ENCODE results near the gene DRD2.

The DRD2 gene

GRCh38 chr11:113397212-113397611 is 78.0 kb downstream of the DRD2 start:
- no peak for FAIRE-seq

- no peak for FAIRE-seq
Measured at GRCh38 chr11:113396690-113397089, 78.5 kb downstream of the DRD2 start.

DNA sequence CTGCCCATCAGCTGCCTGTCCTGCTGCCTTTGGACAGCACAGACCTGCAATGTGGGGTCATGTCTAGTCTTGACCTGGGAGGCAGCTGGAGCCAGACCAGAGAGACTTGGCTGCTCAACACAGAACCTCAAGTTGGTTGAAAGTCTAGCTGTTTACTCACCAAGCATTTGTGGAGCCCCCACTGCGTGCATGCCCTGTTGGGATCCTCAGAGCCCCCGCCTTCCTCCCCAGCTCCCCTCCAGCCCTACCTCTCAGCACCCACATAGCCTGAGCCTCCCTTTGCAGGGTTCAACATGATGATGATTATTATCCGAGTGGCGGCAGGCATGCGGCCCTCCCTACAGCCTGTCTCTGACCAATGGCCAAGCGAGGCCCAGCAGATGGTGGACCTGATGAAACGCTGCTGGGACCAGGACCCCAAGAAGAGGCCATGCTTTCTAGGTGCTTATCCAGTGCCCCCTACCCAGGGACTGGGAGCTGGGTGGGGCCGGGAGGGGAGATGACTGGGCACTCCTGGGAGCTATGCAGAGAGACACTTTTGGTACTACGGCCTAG is 79.3 kb downstream of the DRD2 start:
- no peak for FAIRE-seq

DNA sequence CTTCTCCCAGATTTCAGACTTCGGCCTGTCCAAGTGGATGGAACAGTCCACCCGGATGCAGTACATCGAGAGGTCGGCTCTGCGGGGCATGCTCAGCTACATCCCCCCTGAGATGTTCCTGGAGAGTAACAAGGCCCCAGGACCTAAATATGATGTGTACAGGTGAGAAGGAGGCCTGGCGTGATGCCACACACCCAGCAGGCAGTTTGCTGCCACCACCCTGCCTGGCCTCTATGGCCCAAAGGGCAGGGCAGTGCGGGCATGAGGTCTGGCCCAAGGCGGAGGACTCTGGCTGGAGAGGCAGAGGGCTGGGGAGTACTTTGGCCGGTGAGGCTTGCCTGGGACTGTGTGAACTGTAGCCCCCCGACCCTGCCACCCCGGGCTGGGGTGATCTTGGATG is 80.3 kb downstream of the DRD2 start:
- no peak for FAIRE-seq

GRCh38 chr11:113393501-113393985 is 81.7 kb downstream of the DRD2 start:
- no peak for FAIRE-seq

DNA sequence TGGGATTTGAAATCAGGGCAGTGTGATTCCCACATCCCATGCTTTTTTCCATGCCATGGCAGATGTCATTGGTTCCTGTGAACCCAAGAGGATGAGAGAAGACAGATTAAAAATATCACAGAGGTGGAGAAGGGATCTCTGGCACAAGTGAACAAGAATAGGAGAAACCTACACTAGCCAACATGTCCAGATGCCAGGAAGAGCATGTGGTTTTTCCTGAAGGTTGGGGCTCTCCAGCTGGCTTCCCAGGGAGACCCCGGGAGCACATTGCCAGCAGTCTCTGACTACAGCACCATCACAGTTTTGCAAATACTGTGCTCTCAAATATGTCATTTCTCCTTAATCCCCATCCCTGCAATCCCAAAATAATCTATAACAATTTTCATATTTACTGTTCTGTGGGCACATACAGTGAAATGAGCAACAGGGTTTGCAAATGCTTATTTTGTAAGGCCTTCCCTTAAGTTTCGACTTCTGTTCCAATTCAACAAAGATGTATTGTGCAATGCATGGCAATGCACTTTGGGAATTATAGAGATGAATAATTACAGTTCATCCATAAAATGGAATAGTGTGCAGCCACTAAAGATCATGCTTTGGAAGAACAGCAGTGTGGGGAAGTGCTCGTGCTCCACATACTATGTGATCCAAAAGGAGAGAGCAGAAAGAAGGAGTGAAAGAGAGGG is 82.8 kb downstream of the DRD2 start:
- FAIRE-seq: no peak

GRCh38 chr11:113389272-113389671 is 85.9 kb downstream of the DRD2 start:
- FAIRE-seq: no peak

DNA sequence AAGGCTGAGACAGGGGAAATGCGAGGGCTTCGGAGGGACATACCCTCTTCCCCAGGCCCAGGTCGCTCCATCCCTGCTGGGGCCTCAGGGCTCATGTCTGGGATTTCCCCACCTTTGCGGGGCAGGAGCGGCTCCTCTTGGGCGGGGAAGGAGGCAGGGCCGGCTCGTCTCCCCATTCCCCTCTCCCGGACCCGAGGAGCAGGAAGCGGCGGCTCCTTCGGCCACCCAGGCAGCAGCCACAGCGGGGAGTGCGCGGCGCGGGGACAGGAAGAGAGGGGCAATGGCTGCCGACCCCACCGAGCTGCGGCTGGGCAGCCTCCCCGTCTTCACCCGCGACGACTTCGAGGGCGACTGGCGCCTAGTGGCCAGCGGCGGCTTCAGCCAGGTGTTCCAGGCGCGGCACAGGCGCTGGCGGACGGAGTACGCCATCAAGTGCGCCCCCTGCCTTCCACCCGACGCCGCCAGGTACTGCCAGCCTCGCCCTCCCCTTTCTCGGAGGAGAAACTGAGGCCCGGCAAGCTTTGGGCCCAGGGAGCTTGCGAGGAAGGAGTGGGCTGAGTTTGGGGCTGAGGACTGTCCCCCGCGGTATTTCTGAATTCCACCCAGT is 87.5 kb downstream of the DRD2 start, which contains the start of gene ANKK1:
Gene ANKK1 (plus strand): TSS at position 175 of the 607 bp plus-strand sequence. CDS start 106 bp downstream, at position 281.
- no peak for FAIRE-seq

- FAIRE-seq: no peak
Measured at GRCh38 chr11:113386866-113387265, 88.3 kb downstream of the DRD2 start.

GRCh38 chr11:113385749-113386148 is 89.4 kb downstream of the DRD2 start:
- no peak for FAIRE-seq

DNA sequence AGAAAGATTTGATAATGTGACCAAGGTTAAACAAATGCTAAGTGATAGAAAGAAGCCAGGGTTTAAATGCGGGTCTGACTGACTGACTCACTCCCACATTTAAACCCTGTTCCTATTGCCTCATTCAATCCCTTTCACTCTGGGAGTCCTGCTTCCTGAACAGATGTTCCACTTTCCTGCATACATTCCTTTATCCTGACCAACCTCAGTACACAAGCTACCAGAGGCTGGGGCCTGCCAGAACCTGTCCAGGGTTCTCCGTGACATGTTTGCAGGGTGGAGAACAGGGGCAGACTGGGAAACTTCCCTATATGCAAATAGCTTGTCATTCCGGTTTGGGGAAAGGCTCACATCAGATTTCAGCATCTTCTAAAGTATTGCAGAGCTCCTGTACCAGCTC is 90.6 kb downstream of the DRD2 start:
- no peak for FAIRE-seq

- no peak for FAIRE-seq
Measured at GRCh38 chr11:113382121-113382520, 93.1 kb downstream of the DRD2 start.

GRCh38 chr11:113378692-113379091 is 96.5 kb downstream of the DRD2 start:
- FAIRE-seq: no peak

- FAIRE-seq: no peak
Measured at GRCh38 chr11:113377681-113378412, 97.4 kb downstream of the DRD2 start.

DNA sequence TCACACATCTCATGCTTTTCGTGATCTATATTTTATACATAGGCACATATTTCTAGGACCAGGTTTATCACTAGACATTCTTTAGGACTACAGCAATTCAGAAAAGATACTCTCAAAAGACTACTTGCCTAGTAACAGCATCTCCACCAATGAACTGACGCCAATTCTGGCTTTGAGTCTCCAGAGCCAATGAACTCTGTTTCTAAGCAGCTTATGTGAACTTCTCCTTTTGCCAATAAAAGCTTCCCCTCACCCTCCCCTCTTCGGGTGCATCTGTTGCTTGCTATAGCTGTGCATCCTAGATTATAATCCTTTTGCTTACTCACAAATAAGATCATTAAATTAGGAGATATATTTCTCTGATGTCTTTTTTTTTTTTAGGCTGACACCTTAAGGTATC is 99.0 kb downstream of the DRD2 start:
- no peak for FAIRE-seq

DNA sequence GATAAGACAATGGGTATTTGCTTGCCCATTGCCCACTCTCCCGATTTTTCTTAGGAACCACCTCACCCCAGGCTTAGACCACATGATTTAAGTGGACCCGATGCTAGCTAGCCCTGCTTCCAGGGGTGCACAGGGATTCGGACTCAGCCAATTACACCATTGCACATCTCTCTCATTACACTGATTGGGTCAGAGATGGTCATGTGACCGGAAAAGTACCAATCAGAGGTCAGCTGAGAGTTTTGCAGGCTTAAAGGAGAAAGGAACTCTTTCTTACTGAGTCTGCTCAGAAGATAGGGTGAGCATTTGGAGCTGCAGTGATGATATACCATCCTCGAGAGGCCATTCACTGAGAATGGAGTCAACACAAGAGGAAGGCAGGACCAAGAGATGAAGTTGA is 99.8 kb downstream of the DRD2 start:
- FAIRE-seq: no peak

DNA sequence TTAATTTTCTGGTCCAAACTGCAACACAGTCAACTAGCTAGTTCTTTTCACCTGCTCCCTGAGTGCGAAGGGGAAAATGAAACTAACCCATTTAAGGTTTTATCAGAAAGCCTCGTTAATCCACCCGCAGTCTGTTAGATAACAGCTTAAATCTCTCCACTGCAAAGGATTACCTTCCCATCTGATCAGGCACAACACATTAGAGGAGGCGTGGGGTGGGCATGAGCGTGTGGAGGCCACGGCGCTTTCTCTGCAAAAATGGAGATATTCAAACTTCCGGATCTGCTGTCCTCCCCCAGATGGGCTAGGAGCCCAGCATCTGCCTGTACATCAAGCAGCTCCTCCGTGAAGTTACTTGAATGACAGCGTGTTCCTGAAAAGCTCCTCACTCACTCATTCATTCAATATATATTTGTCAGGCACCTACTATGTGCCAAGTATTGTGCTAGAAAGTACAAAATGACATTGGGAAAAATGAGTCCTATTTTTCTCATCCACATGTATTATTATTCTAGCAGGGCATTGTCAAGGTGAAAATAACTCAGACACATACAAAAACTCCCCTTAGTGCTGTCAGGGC is 101.1 kb downstream of the DRD2 start:
- no peak for FAIRE-seq

- FAIRE-seq: no peak
Measured at GRCh38 chr11:113373306-113373705, 101.9 kb downstream of the DRD2 start.

DNA sequence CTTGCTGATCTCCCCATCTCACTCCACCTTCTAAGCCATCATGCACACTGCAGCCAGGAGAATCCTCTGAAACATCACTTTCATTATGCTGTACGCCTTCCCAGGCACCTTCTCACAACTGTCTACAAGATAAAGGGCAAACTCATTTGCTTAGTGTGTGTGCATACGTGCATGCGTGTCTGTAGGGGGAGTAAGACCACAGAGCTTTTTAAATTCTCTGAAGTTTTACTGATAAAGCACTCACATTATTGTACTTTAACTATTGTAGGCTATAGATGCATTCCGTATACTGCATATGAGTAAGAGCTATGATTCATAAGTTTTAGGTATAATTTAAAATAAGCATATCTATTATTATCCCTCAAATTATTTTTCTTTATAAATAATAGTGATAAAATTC is 102.9 kb downstream of the DRD2 start:
- no peak for FAIRE-seq

- no peak for FAIRE-seq
Measured at GRCh38 chr11:113370634-113371033, 104.6 kb downstream of the DRD2 start.

GRCh38 chr11:113369411-113369810 is 105.8 kb downstream of the DRD2 start:
- FAIRE-seq: no peak

DNA sequence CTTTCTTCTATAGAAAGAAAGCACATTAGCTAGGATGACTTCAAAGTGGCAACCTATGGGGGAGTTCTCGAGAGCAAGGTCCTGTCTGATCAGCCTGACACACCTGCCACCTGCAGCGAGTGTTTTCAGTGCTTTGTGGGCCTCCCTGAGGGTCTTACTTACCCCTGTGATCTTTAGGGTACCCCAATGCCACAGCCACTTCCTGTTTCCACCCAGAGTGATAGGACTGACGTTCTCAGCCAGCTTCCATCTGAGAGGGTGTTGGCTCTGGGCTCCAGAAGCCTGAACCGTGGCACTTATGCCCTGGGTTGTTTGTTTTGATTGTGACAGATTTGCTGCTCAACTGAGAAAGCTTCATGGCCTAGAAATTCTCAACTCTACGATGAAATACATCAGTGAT is 109.3 kb downstream of the DRD2 start:
- no peak for FAIRE-seq

DNA sequence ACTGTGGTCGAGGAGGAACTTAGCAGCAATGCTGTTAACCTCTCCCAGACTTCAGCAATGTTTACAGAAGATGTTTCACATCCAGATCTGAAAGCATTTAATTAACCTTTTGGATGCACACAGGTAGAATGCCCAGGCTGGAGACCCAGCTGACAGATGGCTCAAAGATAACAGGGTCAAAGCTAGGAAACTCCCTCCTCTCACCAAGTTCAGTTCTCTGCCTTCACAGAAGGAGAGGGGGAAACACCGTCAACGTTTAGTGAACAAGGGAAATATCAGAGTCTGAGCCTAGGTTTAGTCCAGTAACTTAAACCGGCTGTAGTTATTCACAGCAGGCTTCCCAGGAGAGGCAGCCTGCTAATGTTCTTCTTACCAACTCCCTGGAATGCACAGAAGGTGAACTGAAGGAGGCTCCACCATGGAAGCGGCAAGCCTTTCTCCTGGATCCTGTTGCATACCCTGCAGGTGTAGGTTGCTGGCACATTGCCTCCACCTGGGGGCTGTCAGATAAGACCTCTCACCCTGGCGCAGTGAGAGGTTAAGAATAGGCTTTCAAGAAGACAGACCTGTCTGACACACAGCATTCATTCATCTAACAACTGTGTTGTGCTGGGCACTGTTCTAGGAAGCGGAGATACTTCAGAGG is 111.1 kb downstream of the DRD2 start:
- FAIRE-seq: no peak

Measured in G401.6 (cell line).